Aorta (tissue), 5 donors: Measurements from ENCODE around the gene VSIR. TPM values are rescaled to one million over a fixed set of nuclear protein-coding genes. Genes with fewer than 3 reads are reported as not detected.

ENCODE experiments used
- ATAC-seq: fragments of 200-7000 bp; cut with Tn5 transposase; one replicate; pipeline ENCODE4 v1.9.1; 2022; ENCODE audit warnings: moderate library complexity; ENCODE audit not compliant: low FRiP score
- DNase-seq, 2 donors: peaks; one replicate each; pipeline ENCODE4 v3.0.0-alpha.2; 2020
- H3K27ac ChIP-seq, 2 donors: one replicate each; pipeline ENCODE4 v1.5.1; 2013; ENCODE audit warnings: low read length in 2 of 2, mild to moderate bottlenecking in 2 of 2, moderate library complexity in 2 of 2, control low read depth in 1 of 2, inconsistent platforms in 1 of 2, low read depth in 1 of 2
- H3K27me3 ChIP-seq, 2 donors: one replicate each; pipeline ENCODE4 v1.6.1; 2013; ENCODE audit warnings: control low read depth in 1 of 2, low read length in 1 of 2, mild to moderate bottlenecking in 1 of 2, moderate library complexity in 1 of 2; ENCODE audit not compliant: insufficient read depth in 2 of 2, control insufficient read depth in 1 of 2
- H3K36me3 ChIP-seq, 2 donors: one replicate each; pipeline ENCODE4 v1.6.1; 2013; ENCODE audit warnings: control low read depth in 1 of 2, low read length in 1 of 2, mild to moderate bottlenecking in 1 of 2; ENCODE audit not compliant: insufficient read depth in 2 of 2, control insufficient read depth in 1 of 2
- H3K4me1 ChIP-seq, 2 donors: one replicate each; pipeline ENCODE4 v1.6.1; 2013; ENCODE audit warnings: low read length in 2 of 2, control low read depth in 1 of 2, mild to moderate bottlenecking in 1 of 2, moderate library complexity in 1 of 2; ENCODE audit not compliant: insufficient read depth in 2 of 2, control insufficient read depth in 1 of 2
- H3K4me3 ChIP-seq, 2 donors: one replicate each; pipeline ENCODE4 v1.5.1; 2013; ENCODE audit warnings: low read length in 2 of 2, control low read depth in 1 of 2, mild to moderate bottlenecking in 1 of 2
- H3K9me3 ChIP-seq: one replicate; pipeline ENCODE4 v1.6.1; 2013; ENCODE audit warnings: mild to moderate bottlenecking, low read length; ENCODE audit not compliant: control insufficient read depth
- WGBS, 2 donors: extraction: QIAGEN DNeasy Blood & Tissue Kit; methylation state at CpG; one replicate each; pipeline ENCODE4 v1.1.7; 2013; 5-methylcytosine and 5-hydroxymethylcytosine counted together
- intact Hi-C, 2 donors: fragments of 100-400 bp; cut with DNase I; formaldehyde crosslinking; loops; one replicate each; pipeline versions ENCODE4 v1.14.2 to v1.15.0; 2022
- polyA plus RNA-seq, 2 donors: library from polyadenylated mRNA; stranded (reverse); fragments of 200-250 nt; gene quantifications; one replicate each; pipeline ENCODE4 v1.2.3, GENCODE V29; 2013
- total RNA-seq, 2 donors: library from RNA; stranded (reverse); fragmentation: NEBNext Ultra II Directional; extraction: Animal tissue kit (Norgen Biotek cat#: 25700); gene quantifications; one replicate each; pipeline ENCODE4 v1.2.1, GENCODE V29; 2021
- donor health status: healthy with polysubstance abuse.
- donor health status: Bipolar disorder and iron deficiency.
- donor health status: DM: no; HTN: no; CAD: no.
- donor health status: DM: no; HTN: no; CAD: no.
- donor health status: DM: yes; HTN: yes; CAD: no.

VSIR gene
- total and polyA plus RNA-seq, 4 donors: 44.7 to 123 (median 69.9) TPM

DNA sequence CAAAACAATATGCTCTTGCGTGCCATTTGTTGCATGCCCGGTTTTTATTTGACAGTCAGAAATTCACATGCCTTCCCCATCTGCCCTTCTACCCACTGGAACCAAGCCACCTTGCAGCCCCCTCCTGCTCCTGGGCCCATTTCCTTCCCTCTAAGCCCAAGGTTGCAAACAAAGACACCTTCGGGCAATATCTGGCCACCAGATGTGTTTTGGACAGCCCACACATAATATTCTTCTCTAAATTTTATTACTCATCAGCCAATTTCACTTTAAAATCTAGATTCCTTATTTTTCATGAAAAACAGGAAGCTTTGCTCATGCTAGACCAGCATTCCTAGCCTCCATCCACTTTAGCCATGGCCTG lies 35.5 kb downstream of the VSIR start:
- Histone ChIP-seq H3K4me1 (no peaks in the 10 kb centered on the region), H3K4me3 (no peak overlapping the region), H3K9me3 (peaks cover 4% of the 10 kb centered on the region), H3K36me3 (no peaks in the 10 kb centered on the region), H3K27me3 (no peaks in the 10 kb centered on the region), H3K27ac (no peak overlapping the region)
- 84 to 87% methylated on average over 3 of the region's 3 CpGs for WGBS, 2 donors
- DNase-seq (no peak), ATAC-seq (no peak)
- intact Hi-C loops: no loop called here

GRCh38 chr10:71737001-71737833 lies 36.1 kb downstream of the VSIR start:
- H3K27me3 ChIP-seq: no peaks in the 10 kb centered on the region
- no peak overlapping the region for H3K4me3 ChIP-seq
- 87 to 89% methylated on average over 12 of the region's 12 CpGs for WGBS, 2 donors
- ATAC-seq (no peak), DNase-seq (no peak)
- no peaks in the 10 kb centered on the region for H3K4me1 ChIP-seq
- intact Hi-C loops: no loop called here
- no peak overlapping the region for H3K27ac ChIP-seq
- H3K36me3 ChIP-seq: no peaks in the 10 kb centered on the region
- peaks cover under 1% of the 10 kb centered on the region for H3K9me3 ChIP-seq

DNA sequence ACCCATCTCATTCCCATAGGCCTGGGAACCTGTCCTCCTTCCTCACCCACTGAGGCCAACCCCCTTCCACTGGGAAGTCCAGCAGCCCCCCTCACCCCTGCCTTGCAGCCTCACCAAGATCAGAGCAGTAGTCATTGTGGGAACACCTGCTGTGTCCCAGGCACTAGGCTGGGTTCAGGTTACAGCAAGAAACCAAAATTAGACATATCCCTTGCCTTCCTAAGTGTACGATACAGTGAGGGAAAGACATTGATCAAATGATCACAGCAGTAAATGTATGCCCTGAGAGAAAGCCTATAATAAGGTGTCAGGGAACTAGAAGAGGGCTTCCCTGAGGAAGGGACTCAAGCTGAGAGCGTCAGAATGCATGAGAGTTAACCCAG lies 36.8 kb downstream of the VSIR start:
- H3K36me3 ChIP-seq: no peaks in the 10 kb centered on the region
- intact Hi-C loops: no loop called here
- H3K9me3 ChIP-seq: no peaks in the 10 kb centered on the region
- DNase-seq (no peak), ATAC-seq (no peak)
- H3K27ac ChIP-seq: no peak overlapping the region
- no peaks in the 10 kb centered on the region for H3K4me1 ChIP-seq
- no peaks in the 10 kb centered on the region for H3K27me3 ChIP-seq
- H3K4me3 ChIP-seq: no peak overlapping the region
- WGBS, 2 donors: 93% methylated on average over 2 of the region's 2 CpGs

DNA sequence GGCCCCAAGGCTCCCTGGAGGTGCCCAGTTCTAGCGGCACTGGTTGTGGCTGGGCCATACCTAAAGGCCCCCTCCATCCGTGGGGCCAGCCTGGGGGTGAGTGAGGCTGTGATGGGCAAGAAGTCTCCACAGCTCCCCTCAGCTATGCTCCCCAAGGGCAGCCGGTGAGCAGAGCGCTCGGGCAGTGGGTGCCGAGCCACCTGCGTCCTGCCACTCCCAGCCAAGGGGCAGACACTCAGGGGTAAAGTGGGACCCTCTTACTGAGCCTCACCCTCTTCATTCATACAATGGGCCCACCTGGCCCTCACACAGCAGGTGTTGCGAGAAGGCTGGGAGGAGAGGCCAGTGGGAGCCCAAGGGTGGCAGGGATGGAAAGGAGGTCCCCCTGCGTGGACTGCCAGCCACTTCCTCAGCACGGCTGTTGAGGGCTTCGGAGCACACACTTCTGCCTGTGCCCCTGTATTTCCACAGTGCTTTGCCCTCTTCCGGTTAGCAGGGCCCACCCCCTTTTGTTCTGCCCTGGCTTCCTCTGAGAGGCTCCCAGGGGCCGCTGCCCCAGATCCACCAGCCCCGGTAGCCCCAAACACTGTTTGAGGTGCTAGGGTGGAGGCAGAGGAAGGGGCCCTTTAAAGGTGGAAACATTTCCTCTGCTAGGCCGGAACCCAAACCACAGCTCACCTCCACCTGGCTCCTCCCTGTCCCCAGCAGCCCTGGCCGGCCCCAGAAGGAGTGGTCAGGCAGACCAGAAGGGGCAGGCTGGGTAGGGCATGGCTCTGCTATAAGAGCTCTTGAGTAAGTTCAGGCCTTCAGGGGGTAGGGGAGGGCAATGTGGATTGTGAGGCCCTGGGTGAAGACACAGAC lies 37.4 kb downstream of the VSIR start:
- H3K27me3 ChIP-seq: no peaks in the 10 kb centered on the region
- H3K27ac ChIP-seq: no peak overlapping the region
- H3K36me3 ChIP-seq: no peaks in the 10 kb centered on the region
- ATAC-seq (no peak), DNase-seq (peak in 1 of 2 donors; percentile 58)
- WGBS, 2 donors: 92 to 94% methylated on average over 16 of the region's 16 CpGs
- H3K4me3 ChIP-seq: no peak overlapping the region
- no peaks in the 10 kb centered on the region for H3K4me1 ChIP-seq
- no peaks in the 10 kb centered on the region for H3K9me3 ChIP-seq
- intact Hi-C loops: no loop called here

GRCh38 chr10:71734797-71735196 lies 38.5 kb downstream of the VSIR start:
- Histone ChIP-seq H3K27me3 (no peaks in the 10 kb centered on the region), H3K27ac (no peak overlapping the region), H3K9me3 (no peaks in the 10 kb centered on the region), H3K4me3 (no peak overlapping the region), H3K36me3 (no peaks in the 10 kb centered on the region), H3K4me1 (no peaks in the 10 kb centered on the region)
- intact Hi-C loops: no loop called here
- no peak for DNase-seq
- ATAC-seq: no peak
- 86 to 89% methylated on average over 5 of the region's 5 CpGs for WGBS, 2 donors

GRCh38 chr10:71731791-71732190 lies 41.5 kb downstream of the VSIR start:
- ATAC-seq (no peak), DNase-seq (no peak)
- no peak overlapping the region for H3K4me3 ChIP-seq
- WGBS, 2 donors: 97 to 98% methylated on average over 12 of the region's 12 CpGs
- intact Hi-C loops: no loop called here
- H3K9me3 ChIP-seq: no peaks in the 10 kb centered on the region
- H3K27ac ChIP-seq: no peak overlapping the region
- no peaks in the 10 kb centered on the region for H3K27me3 ChIP-seq
- no peaks in the 10 kb centered on the region for H3K4me1 ChIP-seq
- H3K36me3 ChIP-seq: no peaks in the 10 kb centered on the region

GRCh38 chr10:71729161-71729636 lies 44.1 kb downstream of the VSIR start:
- ATAC-seq (no peak), DNase-seq (peak in 1 of 2 donors; percentile 81)
- WGBS, 2 donors: 69 to 71% methylated on average over 10 of the region's 10 CpGs
- H3K36me3 ChIP-seq: no peaks in the 10 kb centered on the region
- no peaks in the 10 kb centered on the region for H3K4me1 ChIP-seq
- no peak overlapping the region for H3K4me3 ChIP-seq
- intact Hi-C loops: no loop called here
- no peaks in the 10 kb centered on the region for H3K27me3 ChIP-seq
- H3K9me3 ChIP-seq: no peaks in the 10 kb centered on the region
- no peak overlapping the region for H3K27ac ChIP-seq

GRCh38 chr10:71727738-71728737 lies 45.3 kb downstream of the VSIR start:
- Histone ChIP-seq H3K27me3 (no peaks in the 10 kb centered on the region), H3K4me3 (no peak overlapping the region), H3K4me1 (no peaks in the 10 kb centered on the region), H3K9me3 (no peaks in the 10 kb centered on the region), H3K36me3 (no peaks in the 10 kb centered on the region), H3K27ac (no peak overlapping the region)
- intact Hi-C loops: no loop called here
- peak in 1 of 2 donors; percentile 70 for DNase-seq
- peak; percentile 60 for ATAC-seq
- WGBS, 2 donors: 7 to 9% methylated on average over 8 of the region's 8 CpGs
